ENCODE measurements around the gene CCL24.

DNA sequence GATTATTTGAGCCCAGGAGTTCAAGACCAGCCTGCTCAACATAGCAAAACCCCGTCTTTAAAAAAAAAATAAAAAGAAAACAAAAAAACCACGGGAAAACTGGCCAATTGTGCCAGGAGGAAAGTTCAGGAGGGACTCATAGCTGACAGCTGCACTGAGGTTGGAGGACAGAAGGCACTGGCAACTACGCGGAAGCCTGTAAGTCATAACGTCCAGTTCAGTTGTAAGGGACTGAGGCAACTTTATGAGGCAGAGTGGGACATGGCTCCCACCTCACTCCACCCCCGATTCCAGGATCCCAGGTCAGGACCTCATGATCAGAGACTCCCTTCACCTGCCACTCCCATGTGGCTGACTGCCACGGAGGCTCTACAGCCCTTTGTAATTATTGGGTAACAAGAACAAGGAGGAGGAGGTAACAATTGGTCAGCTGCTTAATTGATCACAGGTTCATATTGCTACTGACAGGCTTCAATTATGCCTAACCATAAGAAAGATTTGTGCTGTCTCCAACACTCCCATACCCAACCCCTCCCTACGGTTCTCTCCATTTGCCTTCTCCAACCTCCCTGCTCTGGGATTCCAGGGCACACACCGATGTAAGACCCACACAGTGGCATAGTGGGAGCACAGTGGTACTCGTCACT is 1.9 kb upstream of the CCL24 start:
- TF ChIP-seq CSDC2 (CRISPR knock-in tag; IDR thresholded peaks at IDR 0.05) (no peak), ZFP3 (CRISPR knock-in tag; IDR thresholded peaks at IDR 0.05) (no peak), ZC3H10 (CRISPR knock-in tag; IDR thresholded peaks at IDR 0.05) (no peak), ZNF565 (CRISPR knock-in tag; conservative IDR thresholded peaks at IDR 0.05; ENCODE audit: low read depth) (no peak), OSR1 (CRISPR knock-in tag; IDR thresholded peaks at IDR 0.05) (no peak)
